Measurements from ENCODE around the gene C4BPA. TPM values are rescaled to one million over a fixed set of nuclear protein-coding genes. Genes with fewer than 3 reads are reported as not detected.

C4BPA gene
- total RNA-seq, 1 donor from 2014 or later = 0.52 TPM

GRCh38 chr1:207085887-207086286 lies 18.1 kb upstream of the C4BPA start:
- no peak overlapping the region for H3K9ac ChIP-seq (ENCODE audit: low read depth in 1 of 3, low read length in 3 of 3)
- no peaks in the 10 kb centered on the region for H3K9me3 ChIP-seq (ENCODE audit: control insufficient read depth in 3 of 3, low read length in 3 of 3)
- H3K27me3 ChIP-seq (ENCODE audit: control insufficient read depth in 3 of 3, insufficient read depth in 3 of 3, low read length in 3 of 3) = no peaks in the 10 kb centered on the region
- H3K27ac ChIP-seq (ENCODE audit: low read depth, low read length) = no peak overlapping the region
- H3K4me3 ChIP-seq (ENCODE audit: low read length in 3 of 3) = no peak overlapping the region
- peaks cover 0 to 4% (median 3%) of the 10 kb centered on the region in 3 donors for H3K4me1 ChIP-seq (ENCODE audit: control insufficient read depth in 3 of 3, insufficient read depth in 3 of 3, low read length in 3 of 3)
- no peaks in the 10 kb centered on the region for H3K36me3 ChIP-seq (ENCODE audit: control insufficient read depth in 3 of 3, insufficient read depth in 3 of 3, low read length in 3 of 3)

- Histone ChIP-seq H3K27ac (ENCODE audit: low read depth, low read length) (no peak overlapping the region), H3K36me3 (ENCODE audit: control insufficient read depth in 3 of 3, insufficient read depth in 3 of 3, low read length in 3 of 3) (no peaks in the 10 kb centered on the region), H3K4me1 (ENCODE audit: control insufficient read depth in 3 of 3, insufficient read depth in 3 of 3, low read length in 3 of 3) (peaks cover 0 to 4% (median 3%) of the 10 kb centered on the region in 3 donors), H3K27me3 (ENCODE audit: control insufficient read depth in 3 of 3, insufficient read depth in 3 of 3, low read length in 3 of 3) (no peaks in the 10 kb centered on the region), H3K9me3 (ENCODE audit: control insufficient read depth in 3 of 3, low read length in 3 of 3) (no peaks in the 10 kb centered on the region), H3K9ac (ENCODE audit: low read depth in 1 of 3, low read length in 3 of 3) (no peak overlapping the region), H3K4me3 (ENCODE audit: low read length in 3 of 3) (no peak overlapping the region)
Measured at GRCh38 chr1:207088161-207088560, 15.9 kb upstream of the C4BPA start.

GRCh38 chr1:207088701-207089626 lies 15.1 kb upstream of the C4BPA start, which contains the start of gene C4BPB:
Gene C4BPB (plus strand): TSS chr1:207088860. CDS start chr1:207089532, 672 bp downstream.
- Histone ChIP-seq H3K27me3 (ENCODE audit: control insufficient read depth in 3 of 3, insufficient read depth in 3 of 3, low read length in 3 of 3) (no peaks in the 10 kb centered on the region), H3K36me3 (ENCODE audit: control insufficient read depth in 3 of 3, insufficient read depth in 3 of 3, low read length in 3 of 3) (no peaks in the 10 kb centered on the region), H3K4me3 (ENCODE audit: low read length in 3 of 3) (no peak within 1 kb of the TSS), H3K9ac (ENCODE audit: low read depth in 1 of 3, low read length in 3 of 3) (no peak within 1 kb of the TSS), H3K9me3 (ENCODE audit: control insufficient read depth in 3 of 3, low read length in 3 of 3) (no peaks in the 10 kb centered on the region), H3K4me1 (ENCODE audit: control insufficient read depth in 3 of 3, insufficient read depth in 3 of 3, low read length in 3 of 3) (peaks cover 0 to 4% (median 3%) of the 10 kb centered on the region in 3 donors), H3K27ac (ENCODE audit: low read depth, low read length) (no peak within 1 kb of the TSS)

GRCh38 chr1:207089627-207090355 lies 14.2 kb upstream of the C4BPA start:
- no peak overlapping the region for H3K9ac ChIP-seq (ENCODE audit: low read depth in 1 of 3, low read length in 3 of 3)
- no peak overlapping the region for H3K27ac ChIP-seq (ENCODE audit: low read depth, low read length)
- H3K36me3 ChIP-seq (ENCODE audit: control insufficient read depth in 3 of 3, insufficient read depth in 3 of 3, low read length in 3 of 3) = no peaks in the 10 kb centered on the region
- no peaks in the 10 kb centered on the region for H3K27me3 ChIP-seq (ENCODE audit: control insufficient read depth in 3 of 3, insufficient read depth in 3 of 3, low read length in 3 of 3)
- H3K4me3 ChIP-seq (ENCODE audit: low read length in 3 of 3) = no peak overlapping the region
- no peaks in the 10 kb centered on the region for H3K9me3 ChIP-seq (ENCODE audit: control insufficient read depth in 3 of 3, low read length in 3 of 3)
- peaks cover 0 to 4% (median 3%) of the 10 kb centered on the region in 3 donors for H3K4me1 ChIP-seq (ENCODE audit: control insufficient read depth in 3 of 3, insufficient read depth in 3 of 3, low read length in 3 of 3)

GRCh38 chr1:207091200-207091908 lies 12.7 kb upstream of the C4BPA start:
- H3K9ac ChIP-seq (ENCODE audit: low read depth in 1 of 3, low read length in 3 of 3) = no peak overlapping the region

GRCh38 chr1:207093944-207094343 lies 10.1 kb upstream of the C4BPA start:
- Histone ChIP-seq H3K36me3 (ENCODE audit: control insufficient read depth in 3 of 3, insufficient read depth in 3 of 3, low read length in 3 of 3) (no peaks in the 10 kb centered on the region), H3K9ac (ENCODE audit: low read depth in 1 of 3, low read length in 3 of 3) (no peak overlapping the region), H3K27me3 (ENCODE audit: control insufficient read depth in 3 of 3, insufficient read depth in 3 of 3, low read length in 3 of 3) (no peaks in the 10 kb centered on the region), H3K4me1 (ENCODE audit: control insufficient read depth in 3 of 3, insufficient read depth in 3 of 3, low read length in 3 of 3) (peaks cover 0 to under 1% (median 0%) of the 10 kb centered on the region in 3 donors), H3K27ac (ENCODE audit: low read depth, low read length) (no peak overlapping the region), H3K4me3 (ENCODE audit: low read length in 3 of 3) (no peak overlapping the region), H3K9me3 (ENCODE audit: control insufficient read depth in 3 of 3, low read length in 3 of 3) (no peaks in the 10 kb centered on the region)

More at GRCh38 chr1:207091200-207091908, 12.7 kb upstream of the C4BPA start:
- H3K4me1 ChIP-seq (ENCODE audit: control insufficient read depth in 3 of 3, insufficient read depth in 3 of 3, low read length in 3 of 3) = peaks cover 0 to 4% (median 3%) of the 10 kb centered on the region in 3 donors
- no peak overlapping the region for H3K27ac ChIP-seq (ENCODE audit: low read depth, low read length)
- no peak overlapping the region for H3K4me3 ChIP-seq (ENCODE audit: low read length in 3 of 3)
- no peaks in the 10 kb centered on the region for H3K9me3 ChIP-seq (ENCODE audit: control insufficient read depth in 3 of 3, low read length in 3 of 3)
- H3K27me3 ChIP-seq (ENCODE audit: control insufficient read depth in 3 of 3, insufficient read depth in 3 of 3, low read length in 3 of 3) = no peaks in the 10 kb centered on the region
- H3K36me3 ChIP-seq (ENCODE audit: control insufficient read depth in 3 of 3, insufficient read depth in 3 of 3, low read length in 3 of 3) = no peaks in the 10 kb centered on the region

- no peak overlapping the region for H3K9ac ChIP-seq (ENCODE audit: low read depth in 1 of 3, low read length in 3 of 3)
- no peaks in the 10 kb centered on the region for H3K27me3 ChIP-seq (ENCODE audit: control insufficient read depth in 3 of 3, insufficient read depth in 3 of 3, low read length in 3 of 3)
- no peaks in the 10 kb centered on the region for H3K9me3 ChIP-seq (ENCODE audit: control insufficient read depth in 3 of 3, low read length in 3 of 3)
- no peak overlapping the region for H3K27ac ChIP-seq (ENCODE audit: low read depth, low read length)
- H3K4me3 ChIP-seq (ENCODE audit: low read length in 3 of 3) = no peak overlapping the region
- H3K36me3 ChIP-seq (ENCODE audit: control insufficient read depth in 3 of 3, insufficient read depth in 3 of 3, low read length in 3 of 3) = no peaks in the 10 kb centered on the region
- no peaks in the 10 kb centered on the region for H3K4me1 ChIP-seq (ENCODE audit: control insufficient read depth in 3 of 3, insufficient read depth in 3 of 3, low read length in 3 of 3)
Measured at GRCh38 chr1:207097871-207098324, 6.1 kb upstream of the C4BPA start.

- Histone ChIP-seq H3K27ac (ENCODE audit: low read depth, low read length) (no peak overlapping the region), H3K4me1 (ENCODE audit: control insufficient read depth in 3 of 3, insufficient read depth in 3 of 3, low read length in 3 of 3) (no peaks in the 10 kb centered on the region), H3K9me3 (ENCODE audit: control insufficient read depth in 3 of 3, low read length in 3 of 3) (no peaks in the 10 kb centered on the region), H3K9ac (ENCODE audit: low read depth in 1 of 3, low read length in 3 of 3) (no peak overlapping the region), H3K4me3 (ENCODE audit: low read length in 3 of 3) (no peak overlapping the region), H3K27me3 (ENCODE audit: control insufficient read depth in 3 of 3, insufficient read depth in 3 of 3, low read length in 3 of 3) (no peaks in the 10 kb centered on the region), H3K36me3 (ENCODE audit: control insufficient read depth in 3 of 3, insufficient read depth in 3 of 3, low read length in 3 of 3) (no peaks in the 10 kb centered on the region)
Measured at GRCh38 chr1:207101720-207102119, 2.3 kb upstream of the C4BPA start.

- no peaks in the 10 kb centered on the region for H3K27me3 ChIP-seq (ENCODE audit: control insufficient read depth in 3 of 3, insufficient read depth in 3 of 3, low read length in 3 of 3)
- H3K4me1 ChIP-seq (ENCODE audit: control insufficient read depth in 3 of 3, insufficient read depth in 3 of 3, low read length in 3 of 3) = no peaks in the 10 kb centered on the region
Measured at GRCh38 chr1:207102146-207102545, 1.9 kb upstream of the C4BPA start.

More at GRCh38 chr1:207102146-207102545, 1.9 kb upstream of the C4BPA start:
- no peaks in the 10 kb centered on the region for H3K36me3 ChIP-seq (ENCODE audit: control insufficient read depth in 3 of 3, insufficient read depth in 3 of 3, low read length in 3 of 3)
- no peak overlapping the region for H3K4me3 ChIP-seq (ENCODE audit: low read length in 3 of 3)
- H3K9ac ChIP-seq (ENCODE audit: low read depth in 1 of 3, low read length in 3 of 3) = no peak overlapping the region
- H3K9me3 ChIP-seq (ENCODE audit: control insufficient read depth in 3 of 3, low read length in 3 of 3) = no peaks in the 10 kb centered on the region
- no peak overlapping the region for H3K27ac ChIP-seq (ENCODE audit: low read depth, low read length)
